H1 (cell line): Measurements from ENCODE around the gene CEACAM8. TPM values are rescaled to one million over a fixed set of nuclear protein-coding genes. Genes with fewer than 3 reads are reported as not detected.

Experiments
- CTCF ChIA-PET: fragments of 300-600 bp; sonication (Branson Sonifier 250); formaldehyde crosslinking; loops from one replicate; lab custom pipeline; 2021; ENCODE audit not compliant: partially characterized antibody; lab: Charles Lee
- POLR2A ChIA-PET: fragments of 300-600 bp; sonication (Branson Sonifier 250); formaldehyde crosslinking; loops from one replicate; lab custom pipeline; 2021; ENCODE audit warnings: inconsistent platforms; ENCODE audit not compliant: partially characterized antibody; lab: Charles Lee
- DNase-seq, 2 experiments: peaks; one replicate each; pipeline versions ENCODE4 v3.0.0 to v3.0.0-alpha.2; 2010 to 2022; ENCODE audit warnings: low spot score in 2 of 2, low read depth in 1 of 2, mixed read lengths in 1 of 2
- FAIRE-seq: peaks from 2 replicates; lab custom pipeline; 2011; peaks lifted over from hg19 to GRCh38; lab: Jason Lieb, UNC
- H2AFZ ChIP-seq: 2 replicates; pipeline ENCODE4 v1.8.1; 2012; ENCODE audit warnings: low read length, inconsistent platforms
- H2AK5ac ChIP-seq: 2 replicates; pipeline ENCODE4 v1.6.1; 2013; ENCODE audit warnings: low read depth, low read length
- H2BK120ac ChIP-seq: replicated peaks from 2 replicates; pipeline ENCODE3; 2013; ENCODE audit warnings: low read depth, low read length, inconsistent platforms
- H2BK12ac ChIP-seq: 2 replicates; pipeline ENCODE4 v1.6.1; 2013; ENCODE audit warnings: low read depth, low read length
- H2BK15ac ChIP-seq: 2 replicates; pipeline ENCODE4 v1.6.1; 2013; ENCODE audit warnings: low read length
- H2BK20ac ChIP-seq: 2 replicates; pipeline ENCODE4 v1.6.1; 2013; ENCODE audit warnings: low read length
- H2BK5ac ChIP-seq: 2 replicates; pipeline ENCODE4 v1.6.1; 2013; ENCODE audit warnings: low read depth, low read length
- H3K14ac ChIP-seq: 2 replicates; pipeline ENCODE4 v1.6.1; 2013; ENCODE audit warnings: inconsistent platforms; ENCODE audit not compliant: insufficient read length
- H3K18ac ChIP-seq: 2 replicates; pipeline ENCODE4 v1.6.1; 2013; ENCODE audit warnings: low read length; ENCODE audit errors: extremely low read depth
- H3K23ac ChIP-seq: 2 replicates; pipeline ENCODE4 v1.6.1; 2013; ENCODE audit warnings: inconsistent platforms; ENCODE audit not compliant: insufficient read length
- H3K23me2 ChIP-seq: 2 replicates; pipeline ENCODE4 v1.6.1; 2013; ENCODE audit warnings: low read depth, low read length
- H3K27ac ChIP-seq: 2 replicates; pipeline ENCODE4 v1.6.1; 2011; ENCODE audit warnings: low read depth, low read length, inconsistent platforms
- H3K27me3 ChIP-seq, 4 experiments: replicated peaks in 1 of 4; 1 replicate in 1 of 4; 2 replicates in 3 of 4; pipeline versions ENCODE4 v1.6.1 to v1.8.1; 2011 to 2013; ENCODE audit warnings: low read length in 3 of 4, mild to moderate bottlenecking in 3 of 4, inconsistent platforms in 2 of 4, mixed read lengths in 2 of 4, moderate library complexity in 1 of 4; ENCODE audit not compliant: control insufficient read depth in 3 of 4, insufficient read depth in 3 of 4; ENCODE audit errors: extremely low read depth in 1 of 4
- H3K36me3 ChIP-seq, 4 experiments: 2 replicates each; pipeline versions ENCODE4 v1.6.1 to v1.8.1; 2011 to 2013; ENCODE audit warnings: mild to moderate bottlenecking in 4 of 4, low read length in 3 of 4, moderate library complexity in 2 of 4, control low read depth in 1 of 4, inconsistent platforms in 1 of 4; ENCODE audit not compliant: insufficient read depth in 4 of 4, control insufficient read depth in 2 of 4
- H3K4ac ChIP-seq: replicated peaks from 2 replicates; pipeline ENCODE3; 2013; ENCODE audit warnings: low read length, low read depth, mixed read lengths, inconsistent platforms; ENCODE audit not compliant: insufficient read length
- H3K4me1 ChIP-seq, 4 experiments: replicated peaks in 1 of 4; 1 replicate in 1 of 4; 2 replicates in 3 of 4; pipeline versions ENCODE4 v1.6.1 to v1.8.1; 2011 to 2013; ENCODE audit warnings: low read length in 3 of 4, inconsistent platforms in 2 of 4, mixed read lengths in 1 of 4; ENCODE audit not compliant: insufficient read depth in 4 of 4, control insufficient read depth in 3 of 4
- H3K4me2 ChIP-seq, 2 experiments: 2 replicates each; pipeline versions ENCODE4 v1.6.1 to v1.8.1; 2011 to 2013; ENCODE audit warnings: low read depth in 2 of 2, low read length in 2 of 2, control low read depth in 1 of 2, inconsistent platforms in 1 of 2, mild to moderate bottlenecking in 1 of 2; ENCODE audit not compliant: insufficient read depth in 1 of 2
- H3K4me3 ChIP-seq, 4 experiments: fragments of 200-600, 300-600 bp in 1 of 4; sonication (generic), shearing (Covaris generic), sonication (Bioruptor Twin) in 1 of 4; 2 replicates each; pipeline versions ENCODE4 v1.5.1 to v1.8.1; 2011 to 2016; ENCODE audit warnings: low read length in 4 of 4, low read depth in 3 of 4, control low read depth in 2 of 4, inconsistent platforms in 2 of 4, mild to moderate bottlenecking in 2 of 4, mixed read lengths in 1 of 4, moderate library complexity in 1 of 4; ENCODE audit not compliant: insufficient read depth in 2 of 4; ENCODE audit errors: extremely low read depth in 1 of 4
- H3K56ac ChIP-seq: replicated peaks from 2 replicates; pipeline ENCODE3; 2013; ENCODE audit warnings: low read depth, mild to moderate bottlenecking, mixed read lengths, low read length, inconsistent platforms; ENCODE audit not compliant: insufficient read length
- H3K79me1 ChIP-seq: 2 replicates; pipeline ENCODE4 v1.6.1; 2013; ENCODE audit warnings: low read depth, low read length, control low read depth
- H3K79me2 ChIP-seq, 2 experiments: 2 replicates each; pipeline versions ENCODE4 v1.6.1 to v1.8.1; 2012 to 2013; ENCODE audit warnings: low read length in 2 of 2, mild to moderate bottlenecking in 2 of 2, inconsistent platforms in 1 of 2; ENCODE audit not compliant: insufficient read depth in 2 of 2, control insufficient read depth in 1 of 2
- H3K9ac ChIP-seq, 4 experiments: replicated peaks in 1 of 4; 1 replicate in 1 of 4; 2 replicates in 3 of 4; pipeline versions ENCODE4 v1.6.1 to v1.8.1; 2011 to 2013; ENCODE audit warnings: low read depth in 3 of 4, low read length in 3 of 4, control low read depth in 2 of 4, mild to moderate bottlenecking in 2 of 4, moderate library complexity in 2 of 4, inconsistent platforms in 1 of 4; ENCODE audit errors: extremely low read depth in 1 of 4
- H3K9me3 ChIP-seq, 2 experiments: 2 replicates each; pipeline versions ENCODE4 v1.6.1 to v1.8.1; 2012 to 2013; ENCODE audit warnings: mild to moderate bottlenecking in 2 of 2, moderate library complexity in 2 of 2, control low read depth in 1 of 2, inconsistent platforms in 1 of 2, low read depth in 1 of 2, low read length in 1 of 2, mixed read lengths in 1 of 2; ENCODE audit not compliant: insufficient read depth in 2 of 2
- H4K20me1 ChIP-seq, 2 experiments: replicated peaks in 1 of 2; 2 replicates each; pipeline versions ENCODE3 to v1.8.1; 2011 to 2013; ENCODE audit warnings: inconsistent platforms in 2 of 2, low read length in 2 of 2, mild to moderate bottlenecking in 1 of 2; ENCODE audit not compliant: insufficient read depth in 2 of 2, control insufficient read depth in 1 of 2
- H4K5ac ChIP-seq: 2 replicates; pipeline ENCODE4 v1.6.1; 2013; ENCODE audit warnings: low read length, low read depth, mixed read lengths, inconsistent platforms; ENCODE audit not compliant: insufficient read length
- H4K8ac ChIP-seq: 2 replicates; pipeline ENCODE4 v1.8.0; 2013; ENCODE audit warnings: mild to moderate bottlenecking, moderate library complexity, low read length, inconsistent platforms; ENCODE audit not compliant: insufficient read depth; ENCODE audit errors: extremely low read depth
- H4K91ac ChIP-seq: replicated peaks from 2 replicates; pipeline ENCODE3; 2013; ENCODE audit warnings: low read length, mixed read lengths, inconsistent platforms; ENCODE audit not compliant: insufficient read length
- BACH1 ChIP-seq: IDR thresholded peaks from 2 replicates; pipeline ENCODE4 v1.6.1; 2012; ENCODE audit warnings: low read length, improper control_type of control experiment
- CBX8 ChIP-seq: fragments of 300-800, 300-1000 bp; sonication (generic); IDR thresholded peaks from 2 replicates; pipeline ENCODE4 v1.7.1; 2016; ENCODE audit warnings: low read depth, low read length, borderline replicate concordance
- SP2 ChIP-seq: IDR thresholded peaks from 2 replicates; pipeline ENCODE4 v1.6.1; 2012; ENCODE audit warnings: mild to moderate bottlenecking, low read length, inconsistent platforms
- polyA plus RNA-seq, 7 experiments: library from polyadenylated mRNA; depleted of rRNA in 3 of 7; stranded (reverse) in 5 of 7; unstranded in 2 of 7; fragments of >200 nt in 5 of 7; fragments of 200-250 nt in 2 of 7; gene quantifications; 1 replicate in 5 of 7; 2 replicates in 1 of 7; 4 replicates in 1 of 7; pipeline versions ENCODE4 v1.2.1 to v1.2.3, GENCODE V29; 2011 to 2013; ENCODE audit warnings: missing spikeins in 2 of 7, mixed read lengths in 2 of 7
- total RNA-seq: library from RNA; stranded (reverse); fragmentation: NEBNext Ultra II Directional; extraction: Animal tissue kit (Norgen Biotek cat#: 25700); gene quantifications from 2 replicates; pipeline ENCODE4 v1.2.1, GENCODE V29; 2021

Gene CEACAM8
- total and polyA plus RNA-seq, 2 of the 8 experiments (the other 6 are each of a cell fraction or from before 2014, with no cell fraction given) = not detected

DNA sequence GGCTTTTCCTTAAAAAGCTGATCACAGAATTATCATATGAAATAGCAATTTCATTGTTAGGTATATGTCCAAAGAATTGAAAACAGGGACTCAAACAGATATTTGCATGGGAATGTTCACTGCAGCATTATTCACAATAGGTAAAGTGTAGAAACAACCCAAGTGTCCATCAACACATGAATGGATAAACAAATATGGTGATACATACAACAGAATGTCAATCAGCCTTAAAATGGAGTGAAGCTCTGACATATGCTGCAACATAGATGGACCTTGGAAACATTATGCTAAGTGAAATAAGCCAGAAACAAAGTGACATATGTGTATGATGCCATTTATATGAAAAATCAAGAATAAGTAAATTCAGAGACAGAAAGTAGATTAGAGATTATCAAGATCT lies 60.3 kb downstream of the CEACAM8 start:
- no peak overlapping the region for H2AFZ ChIP-seq
- no peak for TF ChIP-seq SP2
- no peak for TF ChIP-seq CBX8
- no peak for TF ChIP-seq BACH1

More for the DNA sequence above, 60.3 kb downstream of the CEACAM8 start:
- POLR2A ChIA-PET = no interaction called here
- Histone ChIP-seq H3K9ac (no peak overlapping the region), H3K4me3 (no peak overlapping the region), H3K9me3 (no peaks in the 10 kb centered on the region), H4K8ac (no peak overlapping the region), H2AK5ac (no peak overlapping the region), H3K18ac (no peak overlapping the region), H3K4me2 (no peak overlapping the region), H3K79me1 (no peaks in the 10 kb centered on the region), H3K4me1 (peaks cover 0 to 2% (median 0%) of the 10 kb centered on the region in 4 experiments; a peak in 3 of 7 replicates), H3K14ac (no peak overlapping the region), H3K23me2 (no peaks in the 10 kb centered on the region), H3K23ac (no peak overlapping the region), H4K20me1 (no peaks in the 10 kb centered on the region), H3K36me3 (no peaks in the 10 kb centered on the region), H3K4ac (no peak overlapping the region), H3K27me3 (no peaks in the 10 kb centered on the region; a peak in 2 of 7 replicates), H4K91ac (no peak overlapping the region), H3K56ac (no peak overlapping the region), H2BK120ac (no peak overlapping the region), H3K79me2 (no peaks in the 10 kb centered on the region), H3K27ac (no peak overlapping the region), H2BK20ac (no peak overlapping the region), H4K5ac (no peak overlapping the region), H2BK12ac (no peak overlapping the region), H2BK15ac (no peak overlapping the region), H2BK5ac (no peak overlapping the region)
- CTCF ChIA-PET = interaction anchor here (1.4 to 13.5 kb wide), 7 partner anchors 10 to 93 kb away, joined by 3 to 182 read pairs (median 4); no protein-coding TSS in a partner anchor
- no peak for DNase-seq
- no peak for FAIRE-seq
